Esophagus squamous epithelium (tissue), 5 donors: ENCODE results near the gene EDN2. TPM values are rescaled to one million over a fixed set of nuclear protein-coding genes. Genes with fewer than 3 reads are reported as not detected.

ENCODE experiments used
- DNase-seq: peaks from one replicate; lab custom pipeline; 2025; lab: John Stamatoyannopoulos, UW
- H3K27ac ChIP-seq, 4 donors: fragments of 200-600 bp; sonication (generic); one replicate each; pipeline ENCODE4 v1.5.1; 2016 to 2019; ENCODE audit warnings: mild to moderate bottlenecking in 1 of 4
- H3K27me3 ChIP-seq, 4 donors: fragments of 200-600 bp; sonication (generic); 1 replicate in 3 of 4; 2 replicates in 1 of 4; pipeline versions ENCODE4 v1.5.1 to v1.6.0; 2017 to 2021; ENCODE audit warnings: antibody characterized with exemption in 1 of 4
- H3K36me3 ChIP-seq, 3 donors: fragments of 200-600 bp; sonication (generic); one replicate each; pipeline ENCODE4 v1.5.1; 2016 to 2019
- H3K4me1 ChIP-seq, 3 donors: fragments of 200-600 bp; sonication (generic); one replicate each; pipeline ENCODE4 v1.5.1; 2017 to 2019
- H3K4me3 ChIP-seq, 4 donors: fragments of 200-600 bp; sonication (generic); 1 replicate in 3 of 4; 2 replicates in 1 of 4; pipeline ENCODE4 v1.5.1; 2016 to 2019; ENCODE audit warnings: mild to moderate bottlenecking in 2 of 4, moderate library complexity in 1 of 4
- H3K9me3 ChIP-seq, 3 donors: fragments of 200-600 bp; sonication (generic); one replicate each; pipeline ENCODE4 v1.5.1; 2016 to 2019
- POLR2A ChIP-seq, 4 donors: fragments of 450-650 bp; IDR thresholded peaks; one replicate each; pipeline ENCODE4 v1.6.1; 2017; ENCODE audit warnings: antibody characterized with exemption in 4 of 4, mild to moderate bottlenecking in 4 of 4, moderate library complexity in 3 of 4
- WGBS, 2 donors: methylation state at CpG; one replicate each; pipeline ENCODE4 v1.1.5; 2018; 5-methylcytosine and 5-hydroxymethylcytosine counted together
- intact Hi-C: fragments of 100-400 bp; cut with DNase I; formaldehyde crosslinking; loops from one replicate; pipeline ENCODE4 v1.15.0; 2022
- total RNA-seq, 4 donors: library from RNA; depleted of rRNA; stranded (reverse); fragments of >200 nt; gene quantifications; one replicate each; pipeline ENCODE4 v1.1.0, GENCODE V29; 2016
- TF ChIP-seq, protein P1 (sequence below), 6 experiments: fragments of 450-650 bp in 4 of 6; fragments of 200-600 bp in 2 of 6; sonication (generic) in 2 of 6; IDR thresholded peaks; one replicate each; pipeline ENCODE4 v1.5.1; 2016 to 2019; ENCODE audit warnings: antibody characterized with exemption in 6 of 6, mild to moderate bottlenecking in 4 of 6, moderate library complexity in 4 of 6
- donor health status: DM: yes; HTN: yes; CAD: no.

The EDN2 gene
- total RNA-seq, 4 donors from 2014 or later = 0.35 to 18.3 (median 1.4) TPM

DNA sequence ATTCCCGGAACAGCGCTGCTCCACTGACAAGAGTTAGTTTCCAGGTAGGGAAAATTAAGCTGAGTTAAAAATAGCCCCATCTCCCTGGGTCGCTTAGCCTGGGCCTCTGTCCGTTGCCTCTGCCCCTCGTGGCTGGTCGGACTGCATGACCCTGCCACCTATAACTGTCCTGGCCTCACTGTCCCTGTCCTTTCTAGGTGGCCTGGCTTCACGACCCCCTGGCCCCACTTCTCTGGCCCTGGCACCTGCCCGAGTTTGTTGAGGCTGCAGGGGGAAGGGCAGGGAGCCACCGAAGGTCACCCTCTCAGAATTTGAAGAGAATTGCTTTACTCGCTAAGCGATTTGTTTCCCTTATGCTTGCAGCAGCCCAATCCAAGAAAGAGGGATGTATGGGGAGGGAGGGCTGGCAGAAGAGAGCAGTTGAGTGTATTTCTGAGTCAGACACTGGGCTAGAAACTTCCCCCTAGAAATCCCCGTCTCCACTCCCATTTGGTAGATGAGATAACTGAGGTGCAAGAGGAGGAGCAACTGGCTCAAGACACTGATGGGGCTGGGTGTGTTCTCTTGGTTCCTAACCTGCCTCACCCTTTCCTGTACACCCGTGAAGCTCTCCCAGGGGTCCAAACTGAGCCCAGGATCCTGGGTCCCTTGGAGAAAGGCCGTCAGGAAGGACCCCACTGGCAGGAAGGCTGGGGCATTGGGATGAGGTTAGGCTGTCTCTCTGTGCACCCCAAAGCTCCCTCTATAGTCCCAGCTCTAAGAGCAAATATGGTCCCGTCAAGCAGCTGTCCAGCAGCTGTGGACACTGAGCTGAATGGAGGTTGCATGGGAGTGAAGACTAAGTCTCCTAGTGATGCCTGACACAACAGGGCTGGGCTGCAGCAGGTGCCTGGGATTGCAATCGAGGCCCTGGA is 2.9 kb upstream of the EDN2 start:
- 62 to 77% methylated on average over 7 to 11 of the region's 16 CpGs for WGBS, 2 donors
- Histone ChIP-seq H3K4me3 (no peak overlapping the region), H3K27me3 (peaks cover 0 to 53% (median 0%) of the 10 kb centered on the region in 4 donors), H3K36me3 (no peaks in the 10 kb centered on the region), H3K9me3 (no peaks in the 10 kb centered on the region), H3K4me1 (peaks cover 21 to 43% (median 26%) of the 10 kb centered on the region in 3 donors), H3K27ac (no peak overlapping the region)
- TF ChIP-seq, protein P1, sequence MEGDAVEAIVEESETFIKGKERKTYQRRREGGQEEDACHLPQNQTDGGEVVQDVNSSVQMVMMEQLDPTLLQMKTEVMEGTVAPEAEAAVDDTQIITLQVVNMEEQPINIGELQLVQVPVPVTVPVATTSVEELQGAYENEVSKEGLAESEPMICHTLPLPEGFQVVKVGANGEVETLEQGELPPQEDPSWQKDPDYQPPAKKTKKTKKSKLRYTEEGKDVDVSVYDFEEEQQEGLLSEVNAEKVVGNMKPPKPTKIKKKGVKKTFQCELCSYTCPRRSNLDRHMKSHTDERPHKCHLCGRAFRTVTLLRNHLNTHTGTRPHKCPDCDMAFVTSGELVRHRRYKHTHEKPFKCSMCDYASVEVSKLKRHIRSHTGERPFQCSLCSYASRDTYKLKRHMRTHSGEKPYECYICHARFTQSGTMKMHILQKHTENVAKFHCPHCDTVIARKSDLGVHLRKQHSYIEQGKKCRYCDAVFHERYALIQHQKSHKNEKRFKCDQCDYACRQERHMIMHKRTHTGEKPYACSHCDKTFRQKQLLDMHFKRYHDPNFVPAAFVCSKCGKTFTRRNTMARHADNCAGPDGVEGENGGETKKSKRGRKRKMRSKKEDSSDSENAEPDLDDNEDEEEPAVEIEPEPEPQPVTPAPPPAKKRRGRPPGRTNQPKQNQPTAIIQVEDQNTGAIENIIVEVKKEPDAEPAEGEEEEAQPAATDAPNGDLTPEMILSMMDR (IDR thresholded peaks at IDR 0.05) = no peak
- TF ChIP-seq POLR2A (IDR thresholded peaks at IDR 0.05) = no peak
- intact Hi-C loops = no loop called here
- DNase-seq = no peak

DNA sequence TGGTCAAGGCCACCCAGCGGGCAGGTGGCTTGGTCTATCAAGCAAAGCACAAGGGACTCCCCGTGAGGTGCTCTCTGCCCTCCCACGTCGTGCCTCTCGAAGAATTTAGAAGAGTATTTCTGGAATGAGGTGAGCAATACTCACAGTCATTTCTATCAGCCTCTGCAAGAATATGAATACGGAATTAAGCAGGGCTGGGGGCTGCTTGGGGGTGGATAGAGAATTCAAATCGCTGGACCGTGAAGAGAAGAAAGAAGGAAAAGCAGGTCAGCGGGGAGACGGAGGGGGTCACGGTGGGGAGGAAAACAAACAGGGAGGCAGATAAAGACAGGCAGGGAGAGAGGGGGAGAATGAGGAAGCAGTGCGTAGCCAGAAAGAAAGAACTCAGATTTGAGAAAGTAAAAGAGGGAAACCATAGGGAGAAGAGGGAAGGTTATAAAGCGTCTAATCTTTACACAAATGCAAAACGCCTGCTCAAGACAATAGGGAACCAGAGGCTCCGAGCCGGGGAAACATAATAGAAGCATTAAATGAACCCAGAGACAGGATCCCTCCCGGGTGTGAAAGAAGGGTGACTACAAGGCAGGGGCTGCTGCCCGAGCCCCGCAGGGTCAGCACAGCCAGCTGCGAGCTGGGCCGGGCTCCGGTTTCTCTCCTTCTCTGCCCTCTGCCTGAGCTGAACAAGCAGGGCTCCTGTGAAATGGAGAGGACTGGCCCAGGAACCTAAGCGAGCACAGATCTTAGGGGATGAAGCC is 2.1 kb upstream of the EDN2 start:
- WGBS, 2 donors = 49 to 55% methylated on average over 22 of the region's 23 CpGs
- H3K4me1 ChIP-seq = peaks cover 21 to 50% (median 33%) of the 10 kb centered on the region in 3 donors
- peaks cover 0 to 53% (median 0%) of the 10 kb centered on the region in 4 donors for H3K27me3 ChIP-seq
- DNase-seq = no peak
- H3K36me3 ChIP-seq = no peaks in the 10 kb centered on the region
- no peaks in the 10 kb centered on the region for H3K9me3 ChIP-seq
- no peak overlapping the region for H3K4me3 ChIP-seq
- intact Hi-C loops = no loop called here
- no peak overlapping the region for H3K27ac ChIP-seq
- no peak for TF ChIP-seq POLR2A (IDR thresholded peaks at IDR 0.05)
- TF ChIP-seq, protein P1 (IDR thresholded peaks at IDR 0.05) = no peak

DNA sequence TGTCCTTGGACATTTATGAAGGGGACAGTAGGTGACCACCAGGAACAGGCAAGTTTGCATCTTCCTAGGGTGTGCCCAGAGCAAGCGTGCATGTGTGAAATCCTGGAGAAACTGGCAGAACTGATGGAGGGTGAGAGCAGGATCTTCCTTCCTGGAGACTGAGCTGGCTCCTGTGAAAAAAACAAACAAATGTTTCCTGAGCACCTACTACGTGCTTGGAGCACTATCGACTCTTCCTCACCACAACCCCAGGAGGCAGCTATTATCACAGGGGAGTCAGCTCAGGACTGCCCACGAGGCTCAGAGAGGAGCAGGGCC is 1.5 kb upstream of the EDN2 start:
- no peak for DNase-seq

DNA sequence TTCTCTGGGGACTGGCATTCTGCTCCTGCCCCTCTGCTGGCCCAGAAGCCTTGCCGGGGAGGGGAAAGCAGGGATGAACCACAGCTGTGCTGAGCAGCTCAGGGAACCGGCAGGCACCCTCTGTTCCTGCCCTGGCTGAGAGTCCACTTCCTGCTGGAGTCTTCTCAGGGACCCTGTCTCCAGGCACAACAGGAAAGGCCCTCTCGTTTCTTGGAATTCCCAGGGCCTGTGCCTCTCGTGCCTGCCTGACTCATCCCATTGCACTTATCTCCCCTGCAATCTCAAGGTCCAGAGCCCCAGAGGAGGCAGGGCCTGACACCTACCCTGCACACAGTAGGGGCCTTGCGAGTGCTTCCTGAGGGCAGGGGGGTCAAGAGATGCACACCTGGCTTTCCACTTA is 1.1 kb upstream of the EDN2 start:
- Histone ChIP-seq H3K27ac (no peak overlapping the region), H3K27me3 (peaks cover 0 to 53% (median 0%) of the 10 kb centered on the region in 4 donors), H3K9me3 (no peaks in the 10 kb centered on the region), H3K4me3 (no peak overlapping the region), H3K4me1 (peaks cover 21 to 50% (median 33%) of the 10 kb centered on the region in 3 donors), H3K36me3 (no peaks in the 10 kb centered on the region)
- intact Hi-C loops = no loop called here
- no peak for TF ChIP-seq POLR2A (IDR thresholded peaks at IDR 0.05)
- TF ChIP-seq, protein P1 (IDR thresholded peaks at IDR 0.05) = no peak
- WGBS, 2 donors = 33% methylated on average over 4 of the region's 5 CpGs; no CpG with 5 or more reads in 1 of the 2 donors
- DNase-seq = no peak

More for the DNA sequence above, 1.5 kb upstream of the EDN2 start:
- Histone ChIP-seq H3K4me1 (peaks cover 21 to 50% (median 33%) of the 10 kb centered on the region in 3 donors), H3K9me3 (no peaks in the 10 kb centered on the region), H3K4me3 (no peak overlapping the region), H3K27ac (no peak overlapping the region), H3K36me3 (no peaks in the 10 kb centered on the region), H3K27me3 (peaks cover 0 to 53% (median 0%) of the 10 kb centered on the region in 4 donors)
- WGBS, 2 donors = 65 to 70% methylated on average over 3 of the region's 4 CpGs
- TF ChIP-seq, protein P1 (IDR thresholded peaks at IDR 0.05) = no peak
- no peak for TF ChIP-seq POLR2A (IDR thresholded peaks at IDR 0.05)
- intact Hi-C loops = no loop called here
